ENCODE results near the gene STK32B.

The STK32B gene

GRCh38 chr4:5018096-5018495, 33.2 kb upstream of the STK32B start:
- no peaks in the 10 kb centered on the region for H3K36me3 ChIP-seq (ENCODE audit: insufficient read depth, low read length)

DNA sequence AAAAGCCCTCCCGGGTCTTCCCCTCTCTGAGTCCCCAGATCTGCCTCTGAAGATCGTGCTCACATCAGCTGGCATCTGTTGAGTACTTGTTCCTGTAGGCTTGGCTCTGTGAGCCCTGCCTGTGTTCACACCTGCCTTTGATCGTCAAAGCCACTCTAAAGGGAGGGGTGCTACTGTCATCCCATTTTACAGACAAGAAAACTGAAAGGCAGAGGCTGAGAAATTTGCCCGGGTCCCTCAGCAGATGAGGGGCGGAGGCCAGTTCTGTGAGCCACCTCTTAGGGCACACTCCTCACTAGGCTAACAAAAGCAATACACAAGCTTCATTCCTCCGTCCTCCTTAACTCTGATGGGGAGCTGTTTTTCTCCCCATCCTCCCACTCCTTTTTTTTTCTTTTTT, 32.7 kb upstream of the STK32B start:
- Histone ChIP-seq H3K27me3 (ENCODE audit: control insufficient read depth, insufficient read depth, low read length) (peaks cover 13% of the 10 kb centered on the region), H3K4me1 (ENCODE audit: control insufficient read depth, insufficient read depth, low read length) (peaks cover 7% of the 10 kb centered on the region), H3K4me3 (ENCODE audit: low read length) (no peak overlapping the region)

More at GRCh38 chr4:5018096-5018495, 33.2 kb upstream of the STK32B start:
- H3K9ac ChIP-seq (ENCODE audit: low read depth, low read length): no peak overlapping the region
- peaks cover 11% of the 10 kb centered on the region for H3K27me3 ChIP-seq (ENCODE audit: control insufficient read depth, insufficient read depth, low read length)
- no peak overlapping the region for H3K4me2 ChIP-seq (ENCODE audit: low read length)
- H3K9me3 ChIP-seq (replicated peaks; ENCODE audit: low read length): no peaks in the 10 kb centered on the region
- H3K4me1 ChIP-seq (ENCODE audit: control insufficient read depth, insufficient read depth, low read length): peaks cover 7% of the 10 kb centered on the region
- H3K4me3 ChIP-seq (ENCODE audit: low read length): no peak overlapping the region

DNA sequence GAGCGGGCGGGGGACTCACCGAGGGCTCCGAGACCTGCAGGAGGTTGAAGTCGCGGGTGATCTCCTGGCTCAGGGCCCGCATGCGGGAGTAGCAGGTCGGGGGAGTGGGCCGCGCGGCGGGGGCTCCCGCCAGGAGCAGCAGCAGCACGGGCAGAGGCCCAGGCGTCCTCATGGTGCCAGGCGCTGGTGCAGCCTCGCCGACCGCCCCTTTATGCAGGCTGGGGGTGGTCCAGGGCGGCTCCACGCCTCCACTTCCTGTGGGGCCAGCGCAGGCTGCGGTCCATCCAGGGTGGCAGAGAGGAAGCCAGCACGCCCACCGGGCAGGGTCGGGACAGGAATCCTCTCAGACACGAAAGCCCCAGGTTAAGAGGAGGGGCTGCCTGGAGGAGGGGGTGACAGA, 32.0 kb upstream of the STK32B start, which contains the start of gene CYTL1:
CYTL1 (minus strand) TSS at position 185 of the 400 bp plus-strand sequence; CDS start at position 172, 13 bp downstream.
- Histone ChIP-seq H3K9me3 (replicated peaks; ENCODE audit: low read length) (no peaks in the 10 kb centered on the region), H3K4me2 (ENCODE audit: low read length) (peak within 1 kb of the TSS; percentile 74), H3K4me1 (ENCODE audit: control insufficient read depth, insufficient read depth, low read length) (peaks cover 7% of the 10 kb centered on the region), H3K4me3 (ENCODE audit: low read length) (peak within 1 kb of the TSS; percentile 49), H3K27me3 (ENCODE audit: control insufficient read depth, insufficient read depth, low read length) (peaks cover 10% of the 10 kb centered on the region), H3K9ac (ENCODE audit: low read depth, low read length) (peak within 1 kb of the TSS; percentile 38), H3K36me3 (ENCODE audit: insufficient read depth, low read length) (no peaks in the 10 kb centered on the region)

More for the DNA sequence above, 32.7 kb upstream of the STK32B start:
- H3K9ac ChIP-seq (ENCODE audit: low read depth, low read length): no peak overlapping the region
- no peak overlapping the region for H3K4me2 ChIP-seq (ENCODE audit: low read length)
- H3K9me3 ChIP-seq (replicated peaks; ENCODE audit: low read length): no peaks in the 10 kb centered on the region
- no peaks in the 10 kb centered on the region for H3K36me3 ChIP-seq (ENCODE audit: insufficient read depth, low read length)

- Histone ChIP-seq H3K9ac (ENCODE audit: low read depth, low read length) (no peak overlapping the region), H3K36me3 (ENCODE audit: insufficient read depth, low read length) (no peaks in the 10 kb centered on the region), H3K27me3 (ENCODE audit: control insufficient read depth, insufficient read depth, low read length) (peaks cover 6% of the 10 kb centered on the region), H3K9me3 (replicated peaks; ENCODE audit: low read length) (no peaks in the 10 kb centered on the region), H3K4me1 (ENCODE audit: control insufficient read depth, insufficient read depth, low read length) (peaks cover 7% of the 10 kb centered on the region), H3K4me3 (ENCODE audit: low read length) (no peak overlapping the region), H3K4me2 (ENCODE audit: low read length) (peak overlapping the region; percentile 74)
Observed at GRCh38 chr4:5019796-5020195, 31.5 kb upstream of the STK32B start.

DNA sequence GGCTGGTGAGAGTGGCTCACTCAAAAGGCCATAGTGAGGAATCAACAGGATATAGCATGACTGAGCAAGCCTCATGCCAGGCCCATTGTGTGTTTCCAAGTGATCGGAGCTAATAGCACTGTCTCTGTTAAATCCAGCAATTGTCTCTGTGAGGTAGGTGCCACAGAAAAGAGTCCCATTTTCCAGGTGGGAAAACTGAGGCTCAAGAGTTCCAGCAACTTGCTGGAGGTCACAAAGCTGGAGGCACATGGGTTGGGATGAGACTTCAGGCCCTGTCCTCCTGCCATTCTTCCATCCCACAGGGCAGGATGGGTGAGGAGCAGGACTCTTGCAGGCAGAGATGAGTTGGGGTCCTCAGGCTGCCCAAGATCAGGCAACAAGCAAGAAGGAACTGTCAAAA, 30.9 kb upstream of the STK32B start:
- Histone ChIP-seq H3K4me2 (ENCODE audit: low read length) (no peak overlapping the region), H3K4me1 (ENCODE audit: control insufficient read depth, insufficient read depth, low read length) (peaks cover 7% of the 10 kb centered on the region), H3K36me3 (ENCODE audit: insufficient read depth, low read length) (no peaks in the 10 kb centered on the region), H3K4me3 (ENCODE audit: low read length) (no peak overlapping the region), H3K27me3 (ENCODE audit: control insufficient read depth, insufficient read depth, low read length) (peaks cover 3% of the 10 kb centered on the region), H3K9ac (ENCODE audit: low read depth, low read length) (no peak overlapping the region), H3K9me3 (replicated peaks; ENCODE audit: low read length) (no peaks in the 10 kb centered on the region)

DNA sequence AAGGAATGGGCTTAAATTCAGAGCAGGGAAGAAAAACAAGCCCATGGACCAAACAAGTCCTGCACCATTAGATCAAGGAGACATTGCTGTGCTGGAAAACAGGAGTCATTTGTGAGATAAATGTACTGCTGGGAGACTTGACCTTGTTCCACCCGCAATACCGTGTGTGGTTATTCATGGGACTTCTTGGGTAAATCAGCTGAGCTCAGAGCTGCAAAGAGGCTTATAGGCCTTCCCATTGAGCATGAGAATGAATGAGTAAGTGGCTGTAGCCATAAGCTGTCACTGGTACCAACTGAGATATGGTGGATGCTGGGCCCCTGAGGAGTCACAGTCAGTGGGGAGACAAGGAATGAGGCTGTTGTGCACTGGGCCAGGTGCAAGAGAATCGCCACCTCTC, 29.7 kb upstream of the STK32B start:
- Histone ChIP-seq H3K9me3 (replicated peaks; ENCODE audit: low read length) (no peaks in the 10 kb centered on the region), H3K4me2 (ENCODE audit: low read length) (no peak overlapping the region), H3K27me3 (ENCODE audit: control insufficient read depth, insufficient read depth, low read length) (peaks cover 3% of the 10 kb centered on the region)

DNA sequence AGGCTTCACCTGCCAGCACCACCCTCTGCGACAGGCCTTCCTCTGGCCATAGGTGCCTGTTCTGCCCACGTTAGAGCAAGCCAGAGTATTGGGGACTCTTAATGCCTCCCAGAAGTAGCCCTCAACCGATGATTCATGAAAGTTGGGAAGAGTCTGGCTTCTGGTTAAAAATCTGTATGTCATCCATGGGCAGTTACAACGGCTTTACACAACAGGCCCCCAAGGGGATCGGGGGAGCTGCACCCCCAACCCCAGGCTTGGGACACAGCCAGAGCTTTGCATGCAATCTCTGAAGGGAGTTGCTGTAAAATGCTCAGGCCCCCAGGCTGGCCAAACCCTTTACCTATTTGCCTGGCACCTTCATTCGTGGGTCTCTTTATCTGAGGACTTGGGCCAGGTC, 26.6 kb upstream of the STK32B start:
- H3K9me3 ChIP-seq (replicated peaks; ENCODE audit: low read length): no peaks in the 10 kb centered on the region
- no peak overlapping the region for H3K4me2 ChIP-seq (ENCODE audit: low read length)
- H3K4me1 ChIP-seq (ENCODE audit: control insufficient read depth, insufficient read depth, low read length): peaks cover 4% of the 10 kb centered on the region

More for the DNA sequence above, 29.7 kb upstream of the STK32B start:
- H3K36me3 ChIP-seq (ENCODE audit: insufficient read depth, low read length): no peaks in the 10 kb centered on the region
- H3K4me3 ChIP-seq (ENCODE audit: low read length): no peak overlapping the region
- no peak overlapping the region for H3K9ac ChIP-seq (ENCODE audit: low read depth, low read length)
- H3K4me1 ChIP-seq (ENCODE audit: control insufficient read depth, insufficient read depth, low read length): peaks cover 7% of the 10 kb centered on the region

DNA sequence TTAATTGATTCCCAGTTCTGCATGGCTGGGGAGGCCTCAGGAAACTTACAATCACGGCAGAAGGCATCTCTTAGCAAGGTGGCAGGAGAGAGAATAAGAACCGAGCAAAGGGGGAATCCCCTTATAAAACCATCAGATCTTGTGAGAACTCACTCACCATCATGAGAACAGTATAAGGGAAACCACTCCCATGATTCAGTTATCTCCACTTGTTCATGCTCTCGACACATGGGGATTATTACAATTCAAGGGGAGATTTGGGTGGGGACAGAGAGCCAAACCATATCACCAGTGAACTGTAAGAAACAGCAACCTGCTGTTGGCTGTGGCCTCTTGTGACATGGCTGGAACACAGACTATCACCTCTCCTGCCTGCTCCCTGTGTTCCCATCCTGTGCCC, 24.9 kb upstream of the STK32B start:
- H3K4me3 ChIP-seq (ENCODE audit: low read length): no peak overlapping the region
- no peaks in the 10 kb centered on the region for H3K36me3 ChIP-seq (ENCODE audit: insufficient read depth, low read length)
- no peak overlapping the region for H3K9ac ChIP-seq (ENCODE audit: low read depth, low read length)
- no peak overlapping the region for H3K4me2 ChIP-seq (ENCODE audit: low read length)
- peaks cover 4% of the 10 kb centered on the region for H3K4me1 ChIP-seq (ENCODE audit: control insufficient read depth, insufficient read depth, low read length)
- H3K27me3 ChIP-seq (ENCODE audit: control insufficient read depth, insufficient read depth, low read length): peaks cover 10% of the 10 kb centered on the region
- H3K9me3 ChIP-seq (replicated peaks; ENCODE audit: low read length): no peaks in the 10 kb centered on the region

More for the DNA sequence above, 26.6 kb upstream of the STK32B start:
- H3K9ac ChIP-seq (ENCODE audit: low read depth, low read length): no peak overlapping the region
- no peak overlapping the region for H3K4me3 ChIP-seq (ENCODE audit: low read length)
- H3K27me3 ChIP-seq (ENCODE audit: control insufficient read depth, insufficient read depth, low read length): peaks cover 10% of the 10 kb centered on the region
- H3K36me3 ChIP-seq (ENCODE audit: insufficient read depth, low read length): no peaks in the 10 kb centered on the region

GRCh38 chr4:5027346-5027745, 23.9 kb upstream of the STK32B start:
- H3K4me3 ChIP-seq (ENCODE audit: low read length): no peak overlapping the region
- H3K27me3 ChIP-seq (ENCODE audit: control insufficient read depth, insufficient read depth, low read length): peaks cover 10% of the 10 kb centered on the region
- no peaks in the 10 kb centered on the region for H3K36me3 ChIP-seq (ENCODE audit: insufficient read depth, low read length)
- H3K4me2 ChIP-seq (ENCODE audit: low read length): no peak overlapping the region
- no peaks in the 10 kb centered on the region for H3K9me3 ChIP-seq (replicated peaks; ENCODE audit: low read length)
- no peak overlapping the region for H3K9ac ChIP-seq (ENCODE audit: low read depth, low read length)
- H3K4me1 ChIP-seq (ENCODE audit: control insufficient read depth, insufficient read depth, low read length): peaks cover 4% of the 10 kb centered on the region

DNA sequence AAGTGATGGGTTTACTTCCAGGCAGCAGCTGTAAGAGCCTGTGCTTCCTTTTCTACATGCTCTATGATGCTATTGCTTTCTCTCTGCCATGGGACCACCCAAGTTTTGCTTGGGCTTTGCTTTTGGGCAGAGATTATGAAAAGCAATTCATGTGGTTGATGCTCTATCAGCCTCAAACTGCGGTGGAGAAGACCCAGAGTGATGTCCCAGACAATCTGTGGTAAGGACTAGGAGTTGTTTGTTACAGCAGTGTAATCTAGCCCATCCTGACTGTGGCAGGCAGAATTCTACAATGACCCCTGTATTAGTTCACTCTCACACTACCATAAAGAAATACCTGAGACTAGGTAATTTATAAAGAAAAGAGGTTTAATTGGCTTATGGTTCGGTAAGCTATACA, 22.8 kb upstream of the STK32B start:
- Histone ChIP-seq H3K4me1 (ENCODE audit: control insufficient read depth, insufficient read depth, low read length) (peaks cover 10% of the 10 kb centered on the region), H3K9me3 (replicated peaks; ENCODE audit: low read length) (no peaks in the 10 kb centered on the region), H3K36me3 (ENCODE audit: insufficient read depth, low read length) (no peaks in the 10 kb centered on the region), H3K4me3 (ENCODE audit: low read length) (no peak overlapping the region), H3K4me2 (ENCODE audit: low read length) (no peak overlapping the region), H3K9ac (ENCODE audit: low read depth, low read length) (no peak overlapping the region), H3K27me3 (ENCODE audit: control insufficient read depth, insufficient read depth, low read length) (peaks cover 9% of the 10 kb centered on the region)

DNA sequence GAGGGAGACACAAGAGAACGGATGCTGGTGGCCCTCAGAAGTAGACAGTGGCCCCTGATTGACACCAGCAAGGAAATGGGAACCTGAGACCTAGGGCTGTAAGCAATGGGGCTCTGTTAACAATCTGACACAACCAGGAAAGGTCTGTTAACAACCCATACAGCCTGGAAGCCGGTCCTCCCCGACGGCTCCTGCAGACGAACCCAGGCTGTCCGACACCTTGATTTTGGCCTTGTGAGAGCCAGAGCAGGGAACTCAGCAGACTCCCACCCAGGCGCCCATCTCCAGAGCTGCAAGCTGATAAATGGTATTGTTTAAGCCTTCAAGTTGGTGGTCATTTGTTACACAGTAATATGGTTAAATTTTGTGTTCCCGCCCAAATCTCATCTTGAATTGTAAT, 21.8 kb upstream of the STK32B start:
- Histone ChIP-seq H3K4me3 (ENCODE audit: low read length) (no peak overlapping the region), H3K27me3 (ENCODE audit: control insufficient read depth, insufficient read depth, low read length) (peaks cover 7% of the 10 kb centered on the region), H3K9me3 (replicated peaks; ENCODE audit: low read length) (no peaks in the 10 kb centered on the region), H3K36me3 (ENCODE audit: insufficient read depth, low read length) (no peaks in the 10 kb centered on the region), H3K4me1 (ENCODE audit: control insufficient read depth, insufficient read depth, low read length) (peaks cover 20% of the 10 kb centered on the region), H3K4me2 (ENCODE audit: low read length) (no peak overlapping the region), H3K9ac (ENCODE audit: low read depth, low read length) (no peak overlapping the region)

GRCh38 chr4:5030221-5030620, 21.1 kb upstream of the STK32B start:
- Histone ChIP-seq H3K4me2 (ENCODE audit: low read length) (no peak overlapping the region), H3K9ac (ENCODE audit: low read depth, low read length) (no peak overlapping the region), H3K36me3 (ENCODE audit: insufficient read depth, low read length) (no peaks in the 10 kb centered on the region), H3K9me3 (replicated peaks; ENCODE audit: low read length) (no peaks in the 10 kb centered on the region), H3K27me3 (ENCODE audit: control insufficient read depth, insufficient read depth, low read length) (peaks cover 7% of the 10 kb centered on the region), H3K4me1 (ENCODE audit: control insufficient read depth, insufficient read depth, low read length) (peaks cover 25% of the 10 kb centered on the region), H3K4me3 (ENCODE audit: low read length) (no peak overlapping the region)
